Measurements from ENCODE around the gene GLCE.

The GLCE gene

GRCh38 chr15:69293741-69294615, 133.5 kb downstream of the GLCE start:
- in situ Hi-C loops (cut with HindIII; ENCODE audit: low sequenced_read_pairs): no loop called here

- in situ Hi-C loops (cut with HindIII; ENCODE audit: low sequenced_read_pairs): no loop called here
Measured at GRCh38 chr15:69296606-69297005, 136.2 kb downstream of the GLCE start.

GRCh38 chr15:69297642-69298353, 137.4 kb downstream of the GLCE start:
- in situ Hi-C loops (cut with HindIII; ENCODE audit: low sequenced_read_pairs): no loop called here

GRCh38 chr15:69298354-69298696, 137.9 kb downstream of the GLCE start:
- in situ Hi-C loops (cut with HindIII; ENCODE audit: low sequenced_read_pairs): no loop called here

GRCh38 chr15:69298697-69299441, 138.4 kb downstream of the GLCE start, which contains the start of gene PAQR5:
TSS of gene PAQR5 (plus strand) at chr15:69298912. CDS start at chr15:69360081, 61,169 bp downstream.
- in situ Hi-C loops (cut with HindIII; ENCODE audit: low sequenced_read_pairs): no loop called here

GRCh38 chr15:69299451-69299886, 139.0 kb downstream of the GLCE start:
- in situ Hi-C loops (cut with HindIII; ENCODE audit: low sequenced_read_pairs): no loop called here

GRCh38 chr15:69299943-69300588, 139.6 kb downstream of the GLCE start:
- in situ Hi-C loops (cut with HindIII; ENCODE audit: low sequenced_read_pairs): loop anchor here (5.0 kb wide), 1 partner anchor 102 kb away; no protein-coding TSS in a partner anchor

- in situ Hi-C loops (cut with HindIII; ENCODE audit: low sequenced_read_pairs): loop anchor here (5.0 kb wide), 1 partner anchor 101 kb away; no protein-coding TSS in a partner anchor
Measured at GRCh38 chr15:69301101-69301500, 140.7 kb downstream of the GLCE start.

GRCh38 chr15:69302087-69302486, 141.7 kb downstream of the GLCE start:
- in situ Hi-C loops (cut with HindIII; ENCODE audit: low sequenced_read_pairs): loop anchor here (5.0 kb wide), 1 partner anchor 100 kb away; no protein-coding TSS in a partner anchor

- in situ Hi-C loops (cut with HindIII; ENCODE audit: low sequenced_read_pairs): loop anchor here (5.0 kb wide), 1 partner anchor 99 kb away; no protein-coding TSS in a partner anchor
Measured at GRCh38 chr15:69302929-69303328, 142.5 kb downstream of the GLCE start.

GRCh38 chr15:69303337-69304181, 143.1 kb downstream of the GLCE start:
- in situ Hi-C loops (cut with HindIII; ENCODE audit: low sequenced_read_pairs): loop anchor here (5.0 kb wide), 1 partner anchor 99 kb away; no protein-coding TSS in a partner anchor

- in situ Hi-C loops (cut with HindIII; ENCODE audit: low sequenced_read_pairs): loop anchor here (5.0 kb wide), 1 partner anchor 98 kb away; no protein-coding TSS in a partner anchor
Measured at GRCh38 chr15:69304182-69304545, 143.7 kb downstream of the GLCE start.

GRCh38 chr15:69305204-69305931, 144.9 kb downstream of the GLCE start:
- in situ Hi-C loops (cut with HindIII; ENCODE audit: low sequenced_read_pairs): no loop called here

GRCh38 chr15:69305933-69306568, 145.6 kb downstream of the GLCE start:
- in situ Hi-C loops (cut with HindIII; ENCODE audit: low sequenced_read_pairs): no loop called here

- in situ Hi-C loops (cut with HindIII; ENCODE audit: low sequenced_read_pairs): no loop called here
Measured at GRCh38 chr15:69307939-69308338, 147.5 kb downstream of the GLCE start.

GRCh38 chr15:69308949-69309348, 148.5 kb downstream of the GLCE start:
- in situ Hi-C loops (cut with HindIII; ENCODE audit: low sequenced_read_pairs): no loop called here

GRCh38 chr15:69311319-69311721, 150.9 kb downstream of the GLCE start:
- in situ Hi-C loops (cut with HindIII; ENCODE audit: low sequenced_read_pairs): no loop called here

GRCh38 chr15:69313432-69314000, 153.1 kb downstream of the GLCE start:
- in situ Hi-C loops (cut with HindIII; ENCODE audit: low sequenced_read_pairs): no loop called here
